ENCODE results near the gene MIP.

GRCh38 chr12:56413392-56413791 lies 41.1 kb downstream of the MIP start:
- TF ChIP-seq, protein P1, sequence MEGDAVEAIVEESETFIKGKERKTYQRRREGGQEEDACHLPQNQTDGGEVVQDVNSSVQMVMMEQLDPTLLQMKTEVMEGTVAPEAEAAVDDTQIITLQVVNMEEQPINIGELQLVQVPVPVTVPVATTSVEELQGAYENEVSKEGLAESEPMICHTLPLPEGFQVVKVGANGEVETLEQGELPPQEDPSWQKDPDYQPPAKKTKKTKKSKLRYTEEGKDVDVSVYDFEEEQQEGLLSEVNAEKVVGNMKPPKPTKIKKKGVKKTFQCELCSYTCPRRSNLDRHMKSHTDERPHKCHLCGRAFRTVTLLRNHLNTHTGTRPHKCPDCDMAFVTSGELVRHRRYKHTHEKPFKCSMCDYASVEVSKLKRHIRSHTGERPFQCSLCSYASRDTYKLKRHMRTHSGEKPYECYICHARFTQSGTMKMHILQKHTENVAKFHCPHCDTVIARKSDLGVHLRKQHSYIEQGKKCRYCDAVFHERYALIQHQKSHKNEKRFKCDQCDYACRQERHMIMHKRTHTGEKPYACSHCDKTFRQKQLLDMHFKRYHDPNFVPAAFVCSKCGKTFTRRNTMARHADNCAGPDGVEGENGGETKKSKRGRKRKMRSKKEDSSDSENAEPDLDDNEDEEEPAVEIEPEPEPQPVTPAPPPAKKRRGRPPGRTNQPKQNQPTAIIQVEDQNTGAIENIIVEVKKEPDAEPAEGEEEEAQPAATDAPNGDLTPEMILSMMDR (optimal IDR thresholded peaks at IDR 0.05 in 1 of 3, IDR thresholded peaks at IDR 0.05 in 1 of 3, conservative IDR thresholded peaks at IDR 0.05 in 1 of 3; ENCODE audit: extremely low read depth in 1 of 3, insufficient read depth in 2 of 3, low read length in 3 of 3): no peak
- no peak for TF ChIP-seq EZH2 (IDR thresholded peaks at IDR 0.05; ENCODE audit: low read length)

Measured in keratinocyte (primary cell).